Effector CD8-positive, alpha-beta T cell (primary cell): ENCODE results near the gene SNAP25.

ENCODE experiments used
- DNase-seq: peaks from one replicate; lab custom pipeline; 2025; lab: John Stamatoyannopoulos, UW

SNAP25 gene

GRCh38 chr20:10216146-10216791, 2.4 kb upstream of the SNAP25 start:
- no peak for DNase-seq

DNA sequence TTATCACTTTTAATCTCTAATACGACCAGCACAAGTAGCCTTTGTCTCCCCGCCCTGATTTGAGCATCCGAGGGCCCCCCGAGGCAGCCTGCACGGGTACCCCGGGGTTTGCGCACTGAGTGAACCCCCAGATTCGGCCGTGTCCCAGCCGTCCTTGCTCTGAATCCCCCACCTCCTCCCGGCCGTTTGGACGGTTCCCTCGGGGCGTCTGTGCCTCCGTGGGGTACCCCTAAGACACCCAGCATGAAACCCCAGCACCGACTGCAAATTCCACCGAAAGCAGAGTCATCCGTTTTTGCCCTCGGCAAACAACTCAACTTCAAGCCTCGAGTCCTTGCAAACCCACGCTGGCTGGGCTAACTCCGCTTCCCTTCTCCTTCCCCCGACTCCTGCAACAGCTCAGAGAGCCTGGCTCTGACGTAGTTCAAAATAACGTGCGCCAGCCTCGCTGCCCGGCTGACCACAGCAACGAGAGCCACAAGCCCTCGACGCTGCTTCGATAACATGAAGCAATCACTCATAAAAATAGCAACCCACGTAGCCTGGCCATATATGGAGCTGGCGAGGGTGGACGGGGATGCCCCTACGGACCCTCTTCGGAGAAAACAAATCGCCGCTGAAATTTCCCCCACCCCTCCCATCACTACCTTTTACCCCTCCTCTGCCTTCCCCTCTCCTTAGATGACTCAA, 764 bp upstream of the SNAP25 start:
- no peak for DNase-seq

GRCh38 chr20:10219452-10219791, 792 bp downstream of the SNAP25 start:
- DNase-seq, result peak; percentile 12

DNA sequence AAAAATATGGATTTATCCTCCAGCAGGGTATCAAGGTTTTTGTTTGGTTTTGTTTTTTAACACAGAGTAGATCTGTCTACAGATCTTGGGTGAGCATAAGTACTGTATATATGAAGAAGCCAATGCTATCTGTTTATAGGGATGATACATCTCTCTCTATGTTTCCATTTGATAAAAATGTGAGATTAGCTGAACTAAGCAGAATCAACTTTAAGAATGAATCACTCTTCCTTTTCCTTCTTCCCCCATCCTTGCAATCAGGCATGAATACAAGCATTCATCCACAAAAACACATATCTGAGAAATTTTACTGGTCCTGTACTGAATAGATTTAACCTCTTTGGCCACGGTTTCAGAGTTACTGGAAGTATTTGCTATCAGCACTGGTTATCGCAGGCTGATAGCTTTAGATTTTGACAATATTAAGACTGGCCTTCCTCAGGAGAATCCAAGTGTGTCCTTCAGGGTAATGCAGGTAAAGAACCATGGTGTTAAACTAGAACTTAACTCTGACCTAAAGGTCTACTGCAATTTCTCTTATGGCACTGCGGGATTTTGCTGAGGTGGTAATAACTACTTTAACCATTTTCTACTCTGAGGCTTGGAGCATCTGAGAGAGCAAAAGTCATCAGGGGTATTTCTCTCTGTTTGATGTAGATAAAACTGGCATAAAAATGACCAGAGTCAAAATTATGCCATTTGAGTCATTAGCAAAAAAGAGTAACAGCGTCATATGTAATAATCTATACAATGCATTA, 1.5 kb downstream of the SNAP25 start:
- DNase-seq, result no peak

DNA sequence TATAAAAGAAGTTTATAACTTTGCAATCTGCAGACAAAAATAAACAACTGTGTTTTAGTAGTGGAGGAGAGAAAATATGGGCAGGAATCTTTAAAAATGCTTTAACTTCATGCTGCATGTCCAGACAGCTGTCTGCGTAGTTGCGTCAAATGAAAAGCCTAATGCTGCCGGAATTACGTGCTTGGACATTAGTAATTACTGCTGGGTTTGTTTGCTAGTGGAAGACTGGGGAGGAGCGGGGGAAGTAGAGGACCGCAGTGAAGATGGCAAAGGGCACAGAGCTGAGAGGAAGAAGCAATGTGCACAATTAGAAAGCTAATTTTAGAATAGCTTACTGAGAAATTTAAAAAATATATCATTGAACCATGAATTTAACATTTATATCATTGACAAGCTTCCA, 2.4 kb downstream of the SNAP25 start:
- no peak for DNase-seq

- no peak for DNase-seq
Observed at GRCh38 chr20:10225439-10226060, 6.9 kb downstream of the SNAP25 start.

DNA sequence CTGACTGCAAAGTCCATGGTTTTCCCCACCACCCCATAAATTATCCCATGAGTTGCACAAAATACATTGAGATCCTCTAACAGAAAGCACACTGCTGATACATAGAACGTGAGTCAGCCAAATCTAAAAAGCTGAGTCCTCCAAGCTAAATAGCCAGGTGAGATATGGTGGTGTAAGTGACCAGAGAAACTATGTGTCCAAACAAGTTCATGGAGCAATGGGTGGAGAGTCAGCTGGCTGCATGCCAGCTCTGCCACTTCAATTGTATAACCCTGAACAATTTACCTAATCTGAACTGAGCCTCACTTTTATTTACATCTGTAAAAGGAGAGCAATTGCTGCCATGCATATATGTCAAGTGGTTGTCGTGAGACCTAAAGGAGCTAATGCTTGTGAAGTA, 9.7 kb downstream of the SNAP25 start:
- no peak for DNase-seq

- DNase-seq, result no peak
Observed at GRCh38 chr20:10231290-10231689, 12.7 kb downstream of the SNAP25 start.

GRCh38 chr20:10236540-10237533, 18.2 kb downstream of the SNAP25 start:
- DNase-seq, result no peak

DNA sequence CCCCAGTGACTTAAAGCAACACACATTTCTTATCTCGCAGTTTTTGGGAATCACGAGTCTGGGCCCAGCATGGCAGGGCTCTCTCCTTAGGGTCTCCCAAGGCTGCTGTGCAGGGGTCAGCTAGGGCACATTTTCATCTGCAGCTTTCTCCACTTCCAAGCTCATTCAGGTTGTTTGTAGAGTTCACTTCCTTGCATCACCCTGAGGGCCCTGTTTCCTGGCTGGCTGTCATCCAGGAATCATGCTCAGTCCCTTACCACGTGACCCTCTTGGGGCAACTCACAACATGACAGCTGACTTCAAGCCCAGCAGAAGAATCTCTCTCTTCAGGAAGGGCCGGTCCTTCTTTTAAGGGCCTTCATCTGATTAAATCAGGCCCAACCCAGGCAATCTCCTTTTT, 21.3 kb downstream of the SNAP25 start:
- no peak for DNase-seq

DNA sequence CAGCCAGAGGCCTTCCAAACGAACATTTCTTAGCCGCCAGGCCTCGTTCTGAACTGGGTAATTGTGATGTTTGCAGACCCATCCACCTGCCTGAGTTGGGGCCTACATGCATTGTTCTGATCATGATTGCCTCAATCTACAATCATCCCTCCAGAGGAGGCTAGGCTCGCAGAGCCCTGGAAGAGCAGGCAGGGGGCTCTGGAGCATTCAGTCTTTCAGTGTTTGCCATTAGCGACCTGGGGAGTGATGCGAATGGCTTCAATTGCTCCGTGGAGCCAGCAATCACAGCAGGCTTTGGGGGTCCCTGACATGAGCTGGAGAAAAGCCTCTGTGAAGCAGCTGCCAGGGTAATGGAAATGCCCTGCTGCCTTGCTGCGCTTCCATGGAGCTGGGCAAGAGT, 22.0 kb downstream of the SNAP25 start:
- DNase-seq, result no peak

- DNase-seq, result no peak
Observed at GRCh38 chr20:10242166-10242565, 23.5 kb downstream of the SNAP25 start.

DNA sequence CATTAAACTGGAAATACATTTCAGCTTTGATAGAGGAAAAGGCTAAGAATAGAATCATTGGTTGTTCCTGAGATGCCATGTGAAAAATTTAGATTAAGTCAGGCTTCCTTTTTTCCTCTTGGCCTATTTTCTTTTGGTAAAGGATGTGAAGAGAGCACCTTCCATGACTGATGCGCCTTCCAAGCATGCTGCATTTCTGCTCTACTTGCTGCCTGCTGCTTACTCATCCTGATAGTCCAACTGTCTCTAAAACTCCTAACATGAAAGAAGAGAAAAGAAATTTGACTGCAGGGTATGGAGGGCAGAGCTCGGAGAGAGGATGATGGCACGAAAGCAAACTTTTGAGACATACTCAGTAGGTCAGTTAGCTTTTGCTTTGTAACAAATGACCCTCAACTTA, 28.8 kb downstream of the SNAP25 start:
- no peak for DNase-seq

- DNase-seq, result no peak
Observed at GRCh38 chr20:10249048-10249770, 30.6 kb downstream of the SNAP25 start.

- DNase-seq, result no peak
Observed at GRCh38 chr20:10249822-10250221, 31.2 kb downstream of the SNAP25 start.

GRCh38 chr20:10250902-10251301, 32.3 kb downstream of the SNAP25 start:
- DNase-seq, result no peak

DNA sequence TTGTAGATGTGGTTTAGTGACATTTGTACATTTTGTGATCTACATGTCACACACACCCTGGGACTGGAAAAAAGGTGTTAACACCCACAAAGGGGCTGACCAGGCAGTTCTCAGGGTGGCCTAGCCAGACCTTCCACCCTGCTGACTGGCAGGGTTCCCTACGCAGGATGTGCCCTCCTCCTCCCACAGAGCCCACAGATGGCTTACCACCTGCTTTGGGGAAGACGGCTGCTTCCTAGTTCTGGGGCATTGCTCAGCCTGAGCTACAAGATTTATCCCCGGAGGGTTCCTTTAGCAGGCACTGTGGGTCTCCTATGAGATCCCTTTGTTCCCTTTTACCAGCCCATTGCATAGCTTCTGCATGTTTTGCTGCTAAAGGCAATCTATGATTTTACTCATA, 35.1 kb downstream of the SNAP25 start:
- no peak for DNase-seq

- DNase-seq, result no peak
Observed at GRCh38 chr20:10255846-10256245, 37.2 kb downstream of the SNAP25 start.

GRCh38 chr20:10259166-10259565, 40.5 kb downstream of the SNAP25 start:
- DNase-seq, result no peak

DNA sequence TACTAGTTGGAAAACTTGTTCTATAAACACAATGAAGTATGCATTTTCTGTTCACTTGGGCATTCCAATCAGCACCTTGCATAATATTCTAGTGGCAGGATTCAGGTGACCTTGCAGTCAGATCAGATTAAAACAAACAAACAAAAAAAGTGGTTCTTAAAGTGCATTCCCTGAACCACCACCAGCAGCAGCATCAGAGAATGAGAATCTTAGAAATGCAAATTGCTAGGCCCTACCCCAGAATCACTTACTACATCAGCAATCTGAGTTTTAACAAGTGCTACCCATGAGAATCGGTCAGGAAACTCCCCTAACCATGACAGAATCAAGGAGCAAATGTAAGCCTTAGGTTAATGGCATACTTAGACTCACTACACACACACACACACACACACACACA, 41.7 kb downstream of the SNAP25 start:
- no peak for DNase-seq

- DNase-seq, result no peak
Observed at GRCh38 chr20:10261702-10262101, 43.1 kb downstream of the SNAP25 start.
